Trophoblast cell (in vitro differentiated cells and primary cell): ENCODE results near the gene NRDE2.

Experiments used
- DNase-seq, 2 donors: peaks; one replicate each; pipeline ENCODE4 v3.0.0-alpha.2; 2016
- H2AFZ ChIP-seq: 2 replicates; pipeline ENCODE4 v1.6.1; 2013; ENCODE audit warnings: low read length, moderate library complexity, mild to moderate bottlenecking; ENCODE audit not compliant: insufficient read depth, poor library complexity
- H2AK5ac ChIP-seq: 2 replicates; pipeline ENCODE4 v1.6.1; 2013; ENCODE audit warnings: mild to moderate bottlenecking, low read length
- H2BK120ac ChIP-seq: 2 replicates; pipeline ENCODE4 v1.6.1; 2013; ENCODE audit warnings: low read length, mild to moderate bottlenecking, moderate library complexity; ENCODE audit not compliant: insufficient read depth, poor library complexity
- H2BK12ac ChIP-seq: 2 replicates; pipeline ENCODE4 v1.6.1; 2013; ENCODE audit warnings: mild to moderate bottlenecking, low read length, moderate library complexity
- H2BK5ac ChIP-seq: 2 replicates; pipeline ENCODE4 v1.6.1; 2013; ENCODE audit warnings: low read length, low read depth, moderate library complexity, mild to moderate bottlenecking; ENCODE audit not compliant: poor library complexity
- H3K14ac ChIP-seq: 2 replicates; pipeline ENCODE4 v1.6.1; 2013; ENCODE audit warnings: mild to moderate bottlenecking, low read length
- H3K18ac ChIP-seq: 2 replicates; pipeline ENCODE4 v1.6.1; 2013; ENCODE audit warnings: mild to moderate bottlenecking, low read length
- H3K23ac ChIP-seq: 2 replicates; pipeline ENCODE4 v1.6.1; 2013; ENCODE audit warnings: low read length
- H3K27ac ChIP-seq: 2 replicates; pipeline ENCODE4 v1.5.1; 2013; ENCODE audit warnings: low read depth, mild to moderate bottlenecking, inconsistent platforms, low read length, moderate library complexity
- H3K27me3 ChIP-seq: 2 replicates; pipeline ENCODE4 v1.6.1; 2013; ENCODE audit warnings: inconsistent platforms, mild to moderate bottlenecking, low read length, moderate library complexity; ENCODE audit not compliant: insufficient read depth
- H3K36me3 ChIP-seq, 2 experiments: 1 replicate in 1 of 2; 2 replicates in 1 of 2; pipeline ENCODE4 v1.6.1; 2013; ENCODE audit warnings: low read length in 2 of 2, mild to moderate bottlenecking in 2 of 2, moderate library complexity in 1 of 2; ENCODE audit not compliant: insufficient read depth in 2 of 2, control insufficient read depth in 1 of 2
- H3K4ac ChIP-seq: 2 replicates; pipeline ENCODE4 v1.6.1; 2013; ENCODE audit warnings: low read depth, mild to moderate bottlenecking, low read length, moderate library complexity
- H3K4me1 ChIP-seq, 2 experiments: 1 replicate in 1 of 2; 2 replicates in 1 of 2; pipeline ENCODE4 v1.6.1; 2013; ENCODE audit warnings: low read length in 2 of 2, mild to moderate bottlenecking in 2 of 2, moderate library complexity in 1 of 2; ENCODE audit not compliant: insufficient read depth in 2 of 2, control insufficient read depth in 1 of 2
- H3K4me2 ChIP-seq: 2 replicates; pipeline ENCODE4 v1.6.1; 2013; ENCODE audit warnings: inconsistent platforms, mild to moderate bottlenecking, low read length, moderate library complexity
- H3K4me3 ChIP-seq: 2 replicates; pipeline ENCODE4 v1.5.1; 2013; ENCODE audit warnings: mild to moderate bottlenecking, low read depth, low read length, inconsistent platforms
- H3K79me1 ChIP-seq: one replicate; pipeline ENCODE4 v1.6.1; 2013; ENCODE audit warnings: low read length
- H3K79me2 ChIP-seq: 2 replicates; pipeline ENCODE4 v1.6.1; 2013; ENCODE audit warnings: low read length, mild to moderate bottlenecking; ENCODE audit not compliant: control insufficient read depth, insufficient read depth, poor library complexity
- H3K9ac ChIP-seq: 2 replicates; pipeline ENCODE4 v1.6.1; 2013; ENCODE audit warnings: mild to moderate bottlenecking, low read length
- H3K9me3 ChIP-seq: 2 replicates; pipeline ENCODE4 v1.6.1; 2013; ENCODE audit warnings: low read depth, mild to moderate bottlenecking, control low read depth, inconsistent platforms, low read length; ENCODE audit not compliant: insufficient read depth
- H4K12ac ChIP-seq: 2 replicates; pipeline ENCODE4 v1.6.1; 2013; ENCODE audit warnings: low read depth, mild to moderate bottlenecking, low read length, moderate library complexity
- H4K8ac ChIP-seq: 2 replicates; pipeline ENCODE4 v1.6.1; 2013; ENCODE audit warnings: low read depth, mild to moderate bottlenecking, low read length, moderate library complexity
- H4K91ac ChIP-seq: one replicate; pipeline ENCODE4 v1.6.1; 2013; ENCODE audit warnings: low read depth, mild to moderate bottlenecking, low read length, moderate library complexity
- WGBS: extraction: QIAGEN DNeasy Blood & Tissue Kit; methylation state at CpG from one replicate; pipeline ENCODE4 v1.1.7; 2013; ENCODE audit warnings: missing lambda C conversion rate; ENCODE audit not compliant: insufficient read length, insufficient coverage; ENCODE audit errors: extremely low coverage; 5-methylcytosine and 5-hydroxymethylcytosine counted together

The NRDE2 gene

DNA sequence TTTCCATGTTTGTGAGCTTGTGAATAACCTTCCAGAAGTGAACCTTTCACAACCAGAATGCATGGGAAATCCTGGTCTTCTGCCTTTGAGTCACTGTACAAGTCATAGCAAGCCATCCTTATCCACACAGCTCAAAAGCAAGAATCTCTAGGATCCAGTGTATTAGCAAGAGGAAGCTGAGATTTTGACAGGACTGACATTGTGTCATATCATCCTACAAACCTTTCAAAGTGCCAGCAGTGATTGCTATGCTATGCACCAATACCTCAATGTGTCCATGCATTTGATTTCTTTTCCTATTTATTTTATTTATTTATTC is 13.5 kb upstream of the NRDE2 start:
- Histone ChIP-seq H3K27me3 (no peaks in the 10 kb centered on the region), H3K9ac (no peak overlapping the region), H3K14ac (no peak overlapping the region), H3K9me3 (no peaks in the 10 kb centered on the region), H3K4me2 (no peak overlapping the region), H2AFZ (no peak overlapping the region), H3K79me2 (no peaks in the 10 kb centered on the region), H3K18ac (no peak overlapping the region), H4K8ac (no peak overlapping the region), H3K4me1 (no peaks in the 10 kb centered on the region), H4K91ac (no peak overlapping the region), H3K4me3 (no peak overlapping the region), H2BK5ac (no peak overlapping the region), H3K27ac (no peak overlapping the region), H3K79me1 (no peaks in the 10 kb centered on the region), H2AK5ac (no peak overlapping the region), H3K36me3 (no peaks in the 10 kb centered on the region), H3K23ac (no peak overlapping the region), H2BK120ac (no peak overlapping the region), H4K12ac (no peak overlapping the region), H3K4ac (no peak overlapping the region), H2BK12ac (no peak overlapping the region)
- no peak for DNase-seq

DNA sequence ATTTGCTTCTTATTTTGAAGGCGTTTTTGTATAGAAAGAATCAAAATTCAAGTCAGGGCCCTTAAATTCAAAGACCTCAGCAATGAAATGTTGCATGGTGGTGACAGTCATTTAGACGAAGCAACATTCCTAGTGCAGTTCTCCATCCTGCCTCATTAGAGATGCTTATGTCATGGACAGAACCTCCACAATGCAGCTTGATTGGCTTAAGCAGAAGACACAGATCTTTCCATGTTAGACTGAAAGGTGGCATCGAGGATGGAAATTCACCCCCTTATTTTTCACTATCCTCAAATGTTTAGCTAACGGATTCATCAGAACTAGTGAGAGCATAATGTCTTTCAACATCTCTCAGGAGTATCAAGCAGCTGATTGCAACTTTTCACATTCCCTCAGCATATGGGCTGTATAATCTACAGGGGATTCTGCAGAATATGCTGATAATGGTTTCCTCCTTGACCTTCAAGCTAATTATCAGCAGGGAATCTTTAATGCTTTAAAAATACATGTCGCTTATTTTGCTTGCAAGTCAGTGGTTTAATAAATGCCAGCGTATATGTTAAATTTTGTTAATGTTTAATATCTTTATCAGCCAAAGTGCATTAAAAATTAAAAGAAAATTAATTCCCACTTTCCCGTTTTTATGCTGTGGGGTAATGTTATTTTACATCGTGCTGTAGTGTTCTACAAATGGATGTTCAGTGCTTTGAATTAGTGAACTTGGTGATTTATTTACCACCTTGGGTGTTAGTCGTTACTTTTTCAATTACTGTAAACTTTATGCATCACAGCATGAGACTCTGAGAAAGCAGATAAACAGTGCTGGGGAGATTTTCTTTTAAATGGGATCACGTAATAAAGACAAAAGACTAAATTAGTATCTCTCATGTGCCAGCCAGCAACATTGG is 12.8 kb upstream of the NRDE2 start:
- Histone ChIP-seq H3K36me3 (no peaks in the 10 kb centered on the region), H3K27me3 (no peaks in the 10 kb centered on the region), H4K91ac (no peak overlapping the region), H3K4ac (no peak overlapping the region), H3K4me3 (no peak overlapping the region), H3K27ac (no peak overlapping the region), H3K18ac (no peak overlapping the region), H3K4me1 (no peaks in the 10 kb centered on the region), H3K9ac (no peak overlapping the region), H2AK5ac (no peak overlapping the region), H4K12ac (no peak overlapping the region), H3K23ac (no peak overlapping the region), H3K14ac (no peak overlapping the region), H3K79me2 (no peaks in the 10 kb centered on the region), H4K8ac (no peak overlapping the region), H3K79me1 (no peaks in the 10 kb centered on the region), H2BK5ac (no peak overlapping the region), H2BK120ac (no peak overlapping the region), H3K4me2 (no peak overlapping the region), H3K9me3 (no peaks in the 10 kb centered on the region), H2BK12ac (no peak overlapping the region), H2AFZ (no peak overlapping the region)
- whole genome bisulfite sequencing: no CpG with 5 or more reads among the region's 10 CpGs
- DNase-seq: peak in 1 of 2 donors; percentile 10

GRCh38 chr14:90342327-90342726 is 10.6 kb upstream of the NRDE2 start:
- Histone ChIP-seq H3K4me3 (no peak overlapping the region), H2BK12ac (no peak overlapping the region), H3K27me3 (no peaks in the 10 kb centered on the region), H3K23ac (no peak overlapping the region), H3K14ac (no peak overlapping the region), H2AFZ (no peak overlapping the region), H2BK120ac (no peak overlapping the region), H3K4me2 (no peak overlapping the region), H2BK5ac (no peak overlapping the region), H3K79me1 (no peaks in the 10 kb centered on the region), H3K27ac (no peak overlapping the region), H3K4me1 (no peaks in the 10 kb centered on the region), H3K4ac (no peak overlapping the region), H3K79me2 (no peaks in the 10 kb centered on the region), H4K12ac (no peak overlapping the region), H4K8ac (no peak overlapping the region), H2AK5ac (no peak overlapping the region), H3K18ac (no peak overlapping the region), H3K9ac (no peak overlapping the region), H3K9me3 (peaks cover 1% of the 10 kb centered on the region), H4K91ac (no peak overlapping the region), H3K36me3 (no peaks in the 10 kb centered on the region)
- no peak for DNase-seq
- no CpG with 5 or more reads among the region's 4 CpGs for WGBS

DNA sequence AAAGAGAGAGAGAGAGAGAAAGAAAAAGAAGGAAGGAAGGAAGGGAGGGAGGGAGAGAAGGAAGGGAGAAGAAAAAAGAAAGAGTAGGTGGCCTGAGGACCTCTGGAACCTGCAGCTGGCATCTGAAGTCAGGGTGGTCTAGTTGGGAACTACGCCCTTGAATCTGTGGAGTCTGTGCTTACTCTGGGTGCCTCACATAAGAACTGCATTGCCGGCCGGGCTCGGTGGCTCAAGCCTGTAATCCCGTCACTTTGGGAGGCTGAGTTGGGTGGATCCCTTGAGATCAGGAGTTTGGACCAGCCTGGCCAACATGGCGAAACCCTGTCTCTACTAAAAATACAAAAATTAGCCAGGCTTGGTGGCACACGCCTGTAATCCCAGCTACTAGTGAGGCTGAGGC is 10.0 kb upstream of the NRDE2 start:
- peaks cover 1% of the 10 kb centered on the region for H3K9me3 ChIP-seq
- no peaks in the 10 kb centered on the region for H3K4me1 ChIP-seq
- no peak for DNase-seq
- no peak overlapping the region for H2AK5ac ChIP-seq
- no CpG with 5 or more reads among the region's 7 CpGs for WGBS
- no peaks in the 10 kb centered on the region for H3K79me1 ChIP-seq
- H2BK12ac ChIP-seq: no peak overlapping the region
- no peak overlapping the region for H3K14ac ChIP-seq
- no peak overlapping the region for H2BK5ac ChIP-seq
- no peak overlapping the region for H4K91ac ChIP-seq
- no peak overlapping the region for H3K4me2 ChIP-seq
- H3K27ac ChIP-seq: no peak overlapping the region
- no peak overlapping the region for H3K9ac ChIP-seq
- no peaks in the 10 kb centered on the region for H3K27me3 ChIP-seq
- no peak overlapping the region for H2AFZ ChIP-seq
- H3K79me2 ChIP-seq: no peaks in the 10 kb centered on the region
- no peak overlapping the region for H4K12ac ChIP-seq
- H4K8ac ChIP-seq: no peak overlapping the region
- no peaks in the 10 kb centered on the region for H3K36me3 ChIP-seq
- no peak overlapping the region for H3K4me3 ChIP-seq
- no peak overlapping the region for H3K4ac ChIP-seq
- no peak overlapping the region for H3K18ac ChIP-seq
- H2BK120ac ChIP-seq: no peak overlapping the region
- H3K23ac ChIP-seq: no peak overlapping the region
